HepG2 (cell line): Measurements from ENCODE around the gene FAM221B. TPM values are rescaled to one million over a fixed set of nuclear protein-coding genes. Genes with fewer than 3 reads are reported as not detected.
A peak's percentile ranks its signal among the peaks of the same experiment; 100 is the strongest.

Experiments used
- AFF4 ChIP-seq: sonication (generic); formaldehyde crosslinking; IDR thresholded peaks from 2 replicates; pipeline ENCODE4 v1.4.0; 2020; ENCODE audit warnings: missing genetic modification reagents
- CEBPG ChIP-seq: IDR thresholded peaks from 2 replicates; pipeline ENCODE4 v1.6.1; 2016
- CREB1 ChIP-seq, 2 experiments: fragments of 450-650 bp in 1 of 2; IDR thresholded peaks; 2 replicates each; pipeline ENCODE4 v1.6.1; 2016 to 2017; ENCODE audit warnings: control low read depth in 1 of 2, mild to moderate bottlenecking in 1 of 2, missing compliant biosample characterization in 1 of 2, missing genetic modification characterization in 1 of 2
- FLYWCH1 ChIP-seq: sonication (generic); formaldehyde crosslinking; IDR thresholded peaks from 2 replicates; pipeline ENCODE4 v1.8.1; 2023; ENCODE audit warnings: mild to moderate bottlenecking, missing genetic modification reagents
- FOXK1 ChIP-seq: sonication (generic); formaldehyde crosslinking; IDR thresholded peaks from 2 replicates; pipeline ENCODE4 v1.4.0; 2020; ENCODE audit warnings: low read depth, missing genetic modification reagents, borderline replicate concordance
- HNF1B ChIP-seq: sonication (generic); formaldehyde crosslinking; IDR thresholded peaks from 2 replicates; pipeline ENCODE4 v1.5.1; 2020; ENCODE audit warnings: mild to moderate bottlenecking, moderate library complexity, missing genetic modification reagents
- IKZF5 ChIP-seq: IDR thresholded peaks from 2 replicates; pipeline ENCODE4 v1.6.1; 2018; ENCODE audit warnings: missing genetic modification reagents, mild to moderate bottlenecking, missing compliant biosample characterization
- KLF12 ChIP-seq: sonication (generic); formaldehyde crosslinking; IDR thresholded peaks from 2 replicates; pipeline ENCODE4 v1.4.0; 2020; ENCODE audit warnings: missing genetic modification reagents, borderline replicate concordance
- KLF9 ChIP-seq: IDR thresholded peaks from 2 replicates; pipeline ENCODE4 v1.6.1; 2016; ENCODE audit warnings: low read depth
- PPARG ChIP-seq: conservative IDR thresholded peaks from 2 replicates; pipeline ENCODE4 v1.6.1; 2016; ENCODE audit warnings: missing biosample characterization, missing genetic modification reagents
- TAF15 ChIP-seq: fragments of 200-400 bp; formaldehyde crosslinking; IDR thresholded peaks from one replicate; pipeline ENCODE4 v1.6.1; 2018; ENCODE audit warnings: mild to moderate bottlenecking, low read depth, low read length; ENCODE audit not compliant: poor library complexity, severe bottlenecking
- ZBTB7B ChIP-seq: sonication (generic); formaldehyde crosslinking; IDR thresholded peaks from 2 replicates; pipeline ENCODE4 v1.4.0; 2020; ENCODE audit warnings: missing genetic modification reagents
- ZNF335 ChIP-seq: sonication (generic); formaldehyde crosslinking; IDR thresholded peaks from 2 replicates; pipeline ENCODE4 v1.4.0; 2020; ENCODE audit warnings: missing genetic modification reagents
- ZNF430 ChIP-seq: sonication (generic); formaldehyde crosslinking; IDR thresholded peaks from 2 replicates; pipeline ENCODE4 v1.9.0; 2021; ENCODE audit warnings: mild to moderate bottlenecking, missing genetic modification reagents
- ZNF646 ChIP-seq: sonication (generic); formaldehyde crosslinking; IDR thresholded peaks from 2 replicates; pipeline ENCODE4 v1.9.0; 2021; ENCODE audit warnings: mild to moderate bottlenecking, missing genetic modification reagents
- ZNF7 ChIP-seq: IDR thresholded peaks from 2 replicates; pipeline ENCODE4 v1.6.1; 2016; ENCODE audit warnings: missing biosample characterization, missing genetic modification reagents
- polyA plus RNA-seq, 8 experiments: library from polyadenylated mRNA; depleted of rRNA in 3 of 8; stranded (reverse) in 7 of 8; unstranded in 1 of 8; fragments of >200 nt; fragmentation: Illumina TruSeq in 4 of 8; extraction: Trizol in 4 of 8; gene quantifications; 2 replicates each; pipeline versions ENCODE4 v1.2.1 to v1.2.3, GENCODE V29; 2011 to 2016; ENCODE audit warnings: low read depth in 4 of 8, missing spikeins in 1 of 8, mixed read lengths in 1 of 8; ENCODE audit not compliant: insufficient read depth in 1 of 8
- total RNA-seq, 5 experiments: library from RNA; depleted of rRNA; stranded (reverse); fragments of >200 nt; fragmentation: Illumina TruSeq; extraction: Trizol; gene quantifications; 2 replicates each; pipeline ENCODE4 v1.2.3, GENCODE V29; 2016; ENCODE audit warnings: low read depth in 1 of 5

The FAM221B gene
- total and polyA plus RNA-seq, 2 of the 13 experiments (the other 11 are each of a cell fraction or from before 2014, with no cell fraction given), result not detected

- TF ChIP-seq ZNF646 (CRISPR knock-in tag) (no peak), IKZF5 (CRISPR knock-in tag) (peak; percentile 66; the same call in 1 of the 2 replicates), KLF9 (no peak), TAF15 (peak; percentile 48), CREB1 (IDR thresholded peaks at IDR 0.05) (no peak), CREB1 (CRISPR knock-in tag; IDR thresholded peaks at IDR 0.05) (peak; percentile 23; the same call in 1 of the 2 replicates), AFF4 (peak; percentile 63; the same call in 1 of the 2 replicates), HNF1B (0 out of 2 replicates have a peak, but pooled peaks have one; percentile 17), CEBPG (CRISPR knock-in tag) (peak; percentile 95), ZNF335 (CRISPR knock-in tag) (0 out of 2 replicates have a peak, but pooled peaks have one; percentile 23), KLF12 (CRISPR knock-in tag) (0 out of 2 replicates have a peak, but pooled peaks have one; percentile 37), ZNF430 (no peak; the same call in none of the 2 replicates), FOXK1 (CRISPR knock-in tag) (peak; percentile 20; the same call in 1 of the 2 replicates), ZBTB7B (CRISPR knock-in tag) (peak; percentile 87), ZNF7 (CRISPR knock-in tag) (no peak), FLYWCH1 (CRISPR knock-in tag) (no peak), PPARG (CRISPR knock-in tag) (peak; percentile 99)
Measured at GRCh38 chr9:35814106-35814840, 14.3 kb downstream of the FAM221B start (continued).
